Ishikawa (cell line): ENCODE data around the gene FKTN.

Source experiments
- CEBPB ChIP-seq: IDR thresholded peaks from 2 replicates; pipeline ENCODE4 v1.6.1; 2012
- CREB1 ChIP-seq: IDR thresholded peaks from 2 replicates; pipeline ENCODE4 v1.6.1; 2012; ENCODE audit warnings: low read depth
- EGR1 ChIP-seq: IDR thresholded peaks from 2 replicates; pipeline ENCODE4 v1.6.1; 2012
- EP300 ChIP-seq: IDR thresholded peaks from 2 replicates; pipeline ENCODE4 v1.6.1; 2012; ENCODE audit warnings: borderline replicate concordance
- FOXM1 ChIP-seq: IDR thresholded peaks from 2 replicates; pipeline ENCODE4 v1.6.1; 2012; ENCODE audit warnings: low read depth, borderline replicate concordance
- NFIC ChIP-seq: IDR thresholded peaks from 2 replicates; pipeline ENCODE4 v1.6.1; 2012
- RAD21 ChIP-seq: IDR thresholded peaks from 2 replicates; pipeline ENCODE4 v1.6.1; 2012; ENCODE audit warnings: low read depth
- REST ChIP-seq: IDR thresholded peaks from 2 replicates; pipeline ENCODE4 v1.6.1; 2012; ENCODE audit warnings: low read depth, mild to moderate bottlenecking
- TAF1 ChIP-seq: IDR thresholded peaks from 2 replicates; pipeline ENCODE4 v1.6.1; 2012; ENCODE audit warnings: low read depth, mild to moderate bottlenecking
- TCF12 ChIP-seq: IDR thresholded peaks from 2 replicates; pipeline ENCODE4 v1.6.1; 2012; ENCODE audit warnings: low read depth
- TEAD4 ChIP-seq: IDR thresholded peaks from 2 replicates; pipeline ENCODE4 v1.6.1; 2012
- YY1 ChIP-seq: IDR thresholded peaks from 2 replicates; pipeline ENCODE4 v1.6.1; 2012; ENCODE audit warnings: low read depth
- ZBTB7A ChIP-seq: IDR thresholded peaks from 2 replicates; pipeline ENCODE4 v1.6.1; 2012; ENCODE audit warnings: low read depth
- TF ChIP-seq, protein P1 (sequence below): IDR thresholded peaks from 2 replicates; pipeline ENCODE4 v1.6.1; 2012
- TF ChIP-seq, protein P2 (sequence below): IDR thresholded peaks from 2 replicates; pipeline ENCODE4 v1.6.1; 2012

FKTN gene

GRCh38 chr9:105683688-105684275 is 125.9 kb downstream of the FKTN start:
- TF ChIP-seq TCF12 = no peak
- TF ChIP-seq, protein P1, sequence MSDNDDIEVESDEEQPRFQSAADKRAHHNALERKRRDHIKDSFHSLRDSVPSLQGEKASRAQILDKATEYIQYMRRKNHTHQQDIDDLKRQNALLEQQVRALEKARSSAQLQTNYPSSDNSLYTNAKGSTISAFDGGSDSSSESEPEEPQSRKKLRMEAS = no peak
- no peak for TF ChIP-seq FOXM1
- TF ChIP-seq CEBPB = no peak
- TF ChIP-seq, protein P2, sequence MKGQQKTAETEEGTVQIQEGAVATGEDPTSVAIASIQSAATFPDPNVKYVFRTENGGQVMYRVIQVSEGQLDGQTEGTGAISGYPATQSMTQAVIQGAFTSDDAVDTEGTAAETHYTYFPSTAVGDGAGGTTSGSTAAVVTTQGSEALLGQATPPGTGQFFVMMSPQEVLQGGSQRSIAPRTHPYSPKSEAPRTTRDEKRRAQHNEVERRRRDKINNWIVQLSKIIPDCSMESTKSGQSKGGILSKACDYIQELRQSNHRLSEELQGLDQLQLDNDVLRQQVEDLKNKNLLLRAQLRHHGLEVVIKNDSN = no peak
- TF ChIP-seq ZBTB7A = no peak
- no peak for TF ChIP-seq CREB1
- no peak for TF ChIP-seq TEAD4
- TF ChIP-seq TAF1 = no peak
- TF ChIP-seq EP300 = no peak
- TF ChIP-seq REST = no peak

DNA sequence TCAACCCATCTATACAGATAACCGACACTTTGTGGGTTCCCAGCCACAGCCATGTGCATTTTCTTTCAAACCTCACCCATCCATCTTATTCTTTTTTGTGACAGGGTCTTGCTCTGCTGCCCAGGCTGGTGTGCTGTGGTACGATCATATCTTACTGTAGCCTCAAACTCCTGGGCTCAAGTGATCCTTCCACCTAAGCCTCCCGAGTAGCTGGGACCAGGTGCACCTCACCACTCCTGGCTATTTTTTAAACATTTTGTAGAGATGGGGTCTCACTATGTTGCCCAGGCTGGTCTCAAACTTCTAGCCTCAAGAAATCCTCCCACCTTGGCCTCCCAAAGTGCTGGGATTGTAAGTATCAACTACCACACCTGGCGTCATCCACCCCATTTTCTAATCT is 129.0 kb downstream of the FKTN start:
- TF ChIP-seq EP300 (no peak), CEBPB (no peak), RAD21 (no peak), TCF12 (no peak), EGR1 (no peak), NFIC (no peak), REST (no peak), FOXM1 (no peak), TEAD4 (no peak), YY1 (no peak), CREB1 (no peak), TAF1 (no peak), ZBTB7A (no peak)
- TF ChIP-seq, protein P2 = no peak
